Breast epithelium (tissue), 4 donors: Measurements from ENCODE around the gene FXYD4. TPM values are rescaled to one million over a fixed set of nuclear protein-coding genes. Genes with fewer than 3 reads are reported as not detected.

Experiments
- DNase-seq, 2 donors: peaks; one replicate each; pipeline ENCODE4 v3.0.0-alpha.2; 2019; ENCODE audit warnings: low spot score in 2 of 2
- H3K27ac ChIP-seq, 2 donors: fragments of 200-600 bp; sonication (generic) in 1 of 2; one replicate each; pipeline ENCODE4 v1.5.1; 2016 to 2019; ENCODE audit warnings: mild to moderate bottlenecking in 1 of 2
- H3K27me3 ChIP-seq, 2 donors: fragments of 200-600 bp; sonication (generic) in 1 of 2; one replicate each; pipeline versions ENCODE4 v1.5.1 to v1.6.0; 2017 to 2019; ENCODE audit warnings: control low read depth in 1 of 2, mild to moderate bottlenecking in 1 of 2
- H3K36me3 ChIP-seq: fragments of 200-600 bp; one replicate; pipeline ENCODE4 v1.5.1; 2019
- H3K4me1 ChIP-seq, 2 donors: fragments of 200-600 bp; sonication (generic); one replicate each; pipeline ENCODE4 v1.5.1; 2016 to 2019; ENCODE audit warnings: control low read depth in 1 of 2
- H3K4me3 ChIP-seq, 3 donors: fragments of 200-600 bp; sonication (generic); 1 replicate in 2 of 3; 2 replicates in 1 of 3; pipeline ENCODE4 v1.5.1; 2016 to 2019; ENCODE audit warnings: mild to moderate bottlenecking in 3 of 3, moderate library complexity in 2 of 3
- H3K9me3 ChIP-seq, 2 donors: fragments of 200-600 bp; sonication (generic) in 1 of 2; one replicate each; pipeline ENCODE4 v1.5.1; 2016 to 2019; ENCODE audit warnings: control low read depth in 1 of 2
- CTCF ChIP-seq, 3 donors: fragments of 450-650 bp; IDR thresholded peaks; one replicate each; pipeline ENCODE4 v1.5.1; 2016 to 2017; ENCODE audit warnings: antibody characterized with exemption in 3 of 3, mild to moderate bottlenecking in 3 of 3, moderate library complexity in 3 of 3
- POLR2A ChIP-seq: fragments of 450-650 bp; IDR thresholded peaks from one replicate; pipeline ENCODE4 v1.6.1; 2016; ENCODE audit warnings: antibody characterized with exemption, mild to moderate bottlenecking, moderate library complexity
- POLR2AphosphoS5 ChIP-seq, 3 donors: sonication (generic); formaldehyde crosslinking; IDR thresholded peaks; one replicate each; pipeline ENCODE4 v1.6.1; 2017; ENCODE audit warnings: antibody characterized with exemption in 3 of 3
- intact Hi-C: fragments of 100-400 bp; cut with DNase I; formaldehyde crosslinking; loops from one replicate; pipeline ENCODE4 v1.15.1; 2023; ENCODE audit warnings: low total_unique reads
- total RNA-seq, 3 donors: library from RNA; depleted of rRNA; stranded (reverse); fragments of >200 nt; gene quantifications; one replicate each; pipeline ENCODE4 v1.1.0, GENCODE V29; 2016

The FXYD4 gene
- total RNA-seq, 3 donors from 2014 or later, result not detected

GRCh38 chr10:43393606-43394360 is 22.3 kb downstream of the FXYD4 start:
- Histone ChIP-seq H3K4me3 (no peak overlapping the region), H3K36me3 (no peaks in the 10 kb centered on the region), H3K4me1 (peaks cover 0 to 10% of the 10 kb centered on the region in 2 donors), H3K27me3 (no peaks in the 10 kb centered on the region), H3K9me3 (no peaks in the 10 kb centered on the region), H3K27ac (no peak overlapping the region)
- intact Hi-C loops, result no loop called here
- DNase-seq, result no peak
- TF ChIP-seq POLR2AphosphoS5 (IDR thresholded peaks at IDR 0.05) (no peak), POLR2A (no peak), CTCF (IDR thresholded peaks at IDR 0.05) (no peak)

- intact Hi-C loops, result no loop called here
- Histone ChIP-seq H3K4me3 (peak overlapping the region in 2 of 3 donors; percentile 72 to 80), H3K9me3 (no peaks in the 10 kb centered on the region), H3K27me3 (no peaks in the 10 kb centered on the region), H3K36me3 (no peaks in the 10 kb centered on the region), H3K27ac (peak overlapping the region in 1 of 2 donors; percentile 99), H3K4me1 (peaks cover 0 to 18% of the 10 kb centered on the region in 2 donors)
- TF ChIP-seq CTCF (IDR thresholded peaks at IDR 0.05) (no peak), POLR2AphosphoS5 (IDR thresholded peaks at IDR 0.05) (no peak), POLR2A (no peak)
- DNase-seq, result no peak
These were observed 23.4 kb downstream of the FXYD4 start for GRCh38 chr10:43394868-43395267.

- Histone ChIP-seq H3K36me3 (no peaks in the 10 kb centered on the region), H3K27me3 (no peaks in the 10 kb centered on the region), H3K27ac (peak overlapping the region; percentile 97 to 99), H3K9me3 (no peaks in the 10 kb centered on the region), H3K4me3 (peak overlapping the region; percentile 72 to 84 (median 80)), H3K4me1 (peaks cover 0 to 18% of the 10 kb centered on the region in 2 donors)
- intact Hi-C loops, result no loop called here
- no peak for TF ChIP-seq POLR2AphosphoS5 (IDR thresholded peaks at IDR 0.05)
- TF ChIP-seq POLR2A, result no peak
- no peak for DNase-seq
These were observed 24.2 kb downstream of the FXYD4 start for GRCh38 chr10:43395571-43396060.

- H3K4me3 ChIP-seq, result peak overlapping the region; percentile 72 to 84 (median 80)
- DNase-seq, result peak; percentile 60 to 81
- intact Hi-C loops, result no loop called here
- H3K27ac ChIP-seq, result peak overlapping the region; percentile 97 to 99
- H3K36me3 ChIP-seq, result no peaks in the 10 kb centered on the region
- no peaks in the 10 kb centered on the region for H3K27me3 ChIP-seq
- H3K9me3 ChIP-seq, result no peaks in the 10 kb centered on the region
- H3K4me1 ChIP-seq, result peaks cover 0 to 18% of the 10 kb centered on the region in 2 donors
- TF ChIP-seq POLR2A, result no peak
- TF ChIP-seq POLR2AphosphoS5 (IDR thresholded peaks at IDR 0.05), result peak; percentile 33 to 45 (median 34)
These were observed 24.9 kb downstream of the FXYD4 start for GRCh38 chr10:43396061-43396927.

- DNase-seq, result peak; percentile 84 to 89
- H3K4me3 ChIP-seq, result peak overlapping the region; percentile 72 to 84 (median 80)
- peak overlapping the region; percentile 97 to 99 for H3K27ac ChIP-seq
- peaks cover 0 to 18% of the 10 kb centered on the region in 2 donors for H3K4me1 ChIP-seq
- H3K36me3 ChIP-seq, result no peaks in the 10 kb centered on the region
- no peaks in the 10 kb centered on the region for H3K27me3 ChIP-seq
- no peaks in the 10 kb centered on the region for H3K9me3 ChIP-seq
- intact Hi-C loops, result no loop called here
- TF ChIP-seq CTCF (IDR thresholded peaks at IDR 0.05) (no peak), POLR2AphosphoS5 (IDR thresholded peaks at IDR 0.05) (peak; percentile 73 to 94 (median 83)), POLR2A (peak; percentile 28)
These were observed 25.6 kb downstream of the FXYD4 start for GRCh38 chr10:43396928-43397624.
